CD4-positive, alpha-beta T cell treated with Interleukin-6 for 4 hours (primary cell): Measurements from ENCODE around the gene TMEM243.
"Not testable (repeated sequence)": the region's sequence is repeated elsewhere in the genome, so short reads cannot be mapped to it uniquely, and the experiment has no call there.

ENCODE experiments used
- DNase-seq: peaks from one replicate; pipeline ENCODE4 v3.0.0-alpha.2; 2020; ENCODE audit warnings: mixed read lengths

TMEM243 gene

GRCh38 chr7:87219545-87220025, at the start of gene TMEM243:
Gene TMEM243, minus strand, starts transcription at chr7:87219732. Its CDS starts 229 bp downstream, at chr7:87219503.
- peak; percentile 88 for DNase-seq

GRCh38 chr7:87267239-87267900, 47.8 kb upstream of the TMEM243 start:
- DNase-seq: no peak

GRCh38 chr7:87263537-87263936, 44.0 kb upstream of the TMEM243 start:
- no peak for DNase-seq

- no peak for DNase-seq
Observed at GRCh38 chr7:87253589-87254087, 34.1 kb upstream of the TMEM243 start.

GRCh38 chr7:87245671-87246070, 26.1 kb upstream of the TMEM243 start:
- not testable (repeated sequence) for DNase-seq

GRCh38 chr7:87238464-87239051, 19.0 kb upstream of the TMEM243 start:
- DNase-seq: not testable (repeated sequence)

- DNase-seq: no peak
Observed at GRCh38 chr7:87234949-87235348, 15.4 kb upstream of the TMEM243 start.

GRCh38 chr7:87231711-87232110, 12.2 kb upstream of the TMEM243 start:
- no peak for DNase-seq

GRCh38 chr7:87231258-87231657, 11.7 kb upstream of the TMEM243 start:
- DNase-seq: no peak

GRCh38 chr7:87226495-87226894, 7.0 kb upstream of the TMEM243 start:
- DNase-seq: no peak

GRCh38 chr7:87225696-87226095, 6.2 kb upstream of the TMEM243 start:
- no peak for DNase-seq

GRCh38 chr7:87223666-87224065, 4.1 kb upstream of the TMEM243 start:
- no peak for DNase-seq

GRCh38 chr7:87220734-87221215, 1.2 kb upstream of the TMEM243 start:
- DNase-seq: no peak

- DNase-seq: peak; percentile 87
Observed at GRCh38 chr7:87220026-87220733, 648 bp upstream of the TMEM243 start.

GRCh38 chr7:87218796-87219544, 562 bp downstream of the TMEM243 start:
- peak; percentile 45 for DNase-seq

- no peak for DNase-seq
Observed at GRCh38 chr7:87217983-87218653, 1.4 kb downstream of the TMEM243 start.

GRCh38 chr7:87216701-87217508, 2.6 kb downstream of the TMEM243 start:
- DNase-seq: peak; percentile 35

- no peak for DNase-seq
Observed at GRCh38 chr7:87215046-87215445, 4.5 kb downstream of the TMEM243 start.

- no peak for DNase-seq
Observed at GRCh38 chr7:87213811-87214210, 5.7 kb downstream of the TMEM243 start.

- DNase-seq: peak; percentile 41
Observed at GRCh38 chr7:87213252-87213651, 6.3 kb downstream of the TMEM243 start.

GRCh38 chr7:87212498-87212897, 7.0 kb downstream of the TMEM243 start:
- DNase-seq: no peak
